ENCODE data around the gene NTHL1. TPM values are rescaled to one million over a fixed set of nuclear protein-coding genes. Genes with fewer than 3 reads are reported as not detected.

NTHL1 gene
- total RNA-seq, 2 donors from 2014 or later, result 43.2 to 46.1 TPM

GRCh38 chr16:2061526-2061925, 13.9 kb upstream of the NTHL1 start:
- Histone ChIP-seq H3K27me3 (ENCODE audit: control insufficient read depth, insufficient read depth, low read length, poor library complexity, severe bottlenecking) (no peaks in the 10 kb centered on the region), H3K9me3 (ENCODE audit: control insufficient read depth, low read length) (no peaks in the 10 kb centered on the region), H3K27ac (ENCODE audit: low read depth, low read length) (no peak overlapping the region), H3K4me1 (ENCODE audit: control insufficient read depth, insufficient read depth, low read length) (no peaks in the 10 kb centered on the region), H3K4me3 (ENCODE audit: low read length) (no peak overlapping the region), H3K36me3 (ENCODE audit: control insufficient read depth, insufficient read depth, low read length) (peaks cover 12% of the 10 kb centered on the region), H3K9ac (ENCODE audit: extremely low read depth, low read length, poor library complexity, severe bottlenecking) (no peak overlapping the region)
- H3K4me1 Mint-ChIP-seq, result peaks cover 4% of the 10 kb centered on the region
- H3K27ac Mint-ChIP-seq, result no peak overlapping the region
- 93 to 94% methylated on average over 9 to 13 of the region's 13 CpGs for WGBS, 2 experiments (ENCODE audit: insufficient coverage in 1 of 2, insufficient read length in 1 of 2)
- TF ChIP-seq CTCF (conservative IDR thresholded peaks at IDR 0.05), result no peak
- H3K36me3 Mint-ChIP-seq (ENCODE audit: low read depth), result peaks cover 30% of the 10 kb centered on the region
- H3K9me3 Mint-ChIP-seq, result no peaks in the 10 kb centered on the region
- H3K27me3 Mint-ChIP-seq (ENCODE audit: insufficient read depth), result no peaks in the 10 kb centered on the region
- no peak overlapping the region for H3K4me3 Mint-ChIP-seq
- no peak for DNase-seq

GRCh38 chr16:2061023-2061422, 13.4 kb upstream of the NTHL1 start:
- H3K9ac ChIP-seq (ENCODE audit: extremely low read depth, low read length, poor library complexity, severe bottlenecking), result no peak overlapping the region
- no peaks in the 10 kb centered on the region for H3K4me1 ChIP-seq (ENCODE audit: control insufficient read depth, insufficient read depth, low read length)
- no peak for DNase-seq
- no peak overlapping the region for H3K27ac Mint-ChIP-seq
- no peaks in the 10 kb centered on the region for H3K27me3 Mint-ChIP-seq (ENCODE audit: insufficient read depth)
- WGBS, 2 experiments (ENCODE audit: insufficient coverage in 1 of 2, insufficient read length in 1 of 2), result 95 to 97% methylated on average over 15 to 18 of the region's 18 CpGs
- H3K9me3 ChIP-seq (ENCODE audit: control insufficient read depth, low read length), result no peaks in the 10 kb centered on the region
- no peak overlapping the region for H3K4me3 Mint-ChIP-seq
- peaks cover 4% of the 10 kb centered on the region for H3K4me1 Mint-ChIP-seq
- H3K27me3 ChIP-seq (ENCODE audit: control insufficient read depth, insufficient read depth, low read length, poor library complexity, severe bottlenecking), result no peaks in the 10 kb centered on the region
- TF ChIP-seq CTCF (conservative IDR thresholded peaks at IDR 0.05), result no peak
- H3K27ac ChIP-seq (ENCODE audit: low read depth, low read length), result no peak overlapping the region
- H3K4me3 ChIP-seq (ENCODE audit: low read length), result no peak overlapping the region
- peaks cover 7% of the 10 kb centered on the region for H3K36me3 ChIP-seq (ENCODE audit: control insufficient read depth, insufficient read depth, low read length)
- peaks cover 26% of the 10 kb centered on the region for H3K36me3 Mint-ChIP-seq (ENCODE audit: low read depth)
- H3K9me3 Mint-ChIP-seq, result no peaks in the 10 kb centered on the region

- no peak overlapping the region for H3K4me3 ChIP-seq (ENCODE audit: low read length)
- no peaks in the 10 kb centered on the region for H3K9me3 ChIP-seq (ENCODE audit: control insufficient read depth, low read length)
- H3K27ac ChIP-seq (ENCODE audit: low read depth, low read length), result no peak overlapping the region
- Mint-ChIP-seq H3K36me3 (ENCODE audit: low read depth) (peaks cover 23% of the 10 kb centered on the region), H3K27ac (no peak overlapping the region), H3K4me3 (no peak overlapping the region), H3K4me1 (peaks cover 4% of the 10 kb centered on the region), H3K27me3 (ENCODE audit: insufficient read depth) (no peaks in the 10 kb centered on the region), H3K9me3 (no peaks in the 10 kb centered on the region)
- no peak overlapping the region for H3K9ac ChIP-seq (ENCODE audit: extremely low read depth, low read length, poor library complexity, severe bottlenecking)
- TF ChIP-seq CTCF (conservative IDR thresholded peaks at IDR 0.05), result no peak
- DNase-seq, result no peak
- WGBS, 2 experiments (ENCODE audit: insufficient coverage in 1 of 2, insufficient read length in 1 of 2), result 92 to 96% methylated on average over 15 to 17 of the region's 17 CpGs
- no peaks in the 10 kb centered on the region for H3K27me3 ChIP-seq (ENCODE audit: control insufficient read depth, insufficient read depth, low read length, poor library complexity, severe bottlenecking)
- no peaks in the 10 kb centered on the region for H3K4me1 ChIP-seq (ENCODE audit: control insufficient read depth, insufficient read depth, low read length)
- peaks cover under 1% of the 10 kb centered on the region for H3K36me3 ChIP-seq (ENCODE audit: control insufficient read depth, insufficient read depth, low read length)
Observed at GRCh38 chr16:2060346-2060745, 12.7 kb upstream of the NTHL1 start.

Measured in endodermal cell (in vitro differentiated cells).